T-helper 1 cell treated with Interleukin-12 subunit alpha and Interleukin-12 subunit beta and Interleukin-4 antibody, amounts not matched to agents 30 μg/mL and 1 μg/mL, for 36 hours (primary cell): ENCODE data around the gene LAMTOR3.
A peak's percentile ranks its signal among the peaks of the same experiment; 100 is the strongest.

Experiments
- H3K27ac Mint-ChIP-seq: one replicate; pipeline ENCODE4 v1.8.0; 2021; ENCODE audit warnings: mild to moderate bottlenecking, mixed read lengths
- H3K27me3 Mint-ChIP-seq: one replicate; pipeline ENCODE4 v1.8.0; 2021; ENCODE audit warnings: low read depth, mixed read lengths
- H3K36me3 Mint-ChIP-seq: one replicate; pipeline ENCODE4 v1.8.0; 2021; ENCODE audit warnings: low read depth, mixed read lengths
- H3K4me1 Mint-ChIP-seq: one replicate; pipeline ENCODE4 v1.8.0; 2021; ENCODE audit warnings: low read depth, mixed read lengths
- H3K4me3 Mint-ChIP-seq: one replicate; pipeline ENCODE4 v1.8.0; 2021; ENCODE audit warnings: mild to moderate bottlenecking, moderate library complexity, mixed read lengths
- H3K9me3 Mint-ChIP-seq: one replicate; pipeline ENCODE4 v1.8.0; 2021; ENCODE audit warnings: mixed read lengths

Gene LAMTOR3

DNA sequence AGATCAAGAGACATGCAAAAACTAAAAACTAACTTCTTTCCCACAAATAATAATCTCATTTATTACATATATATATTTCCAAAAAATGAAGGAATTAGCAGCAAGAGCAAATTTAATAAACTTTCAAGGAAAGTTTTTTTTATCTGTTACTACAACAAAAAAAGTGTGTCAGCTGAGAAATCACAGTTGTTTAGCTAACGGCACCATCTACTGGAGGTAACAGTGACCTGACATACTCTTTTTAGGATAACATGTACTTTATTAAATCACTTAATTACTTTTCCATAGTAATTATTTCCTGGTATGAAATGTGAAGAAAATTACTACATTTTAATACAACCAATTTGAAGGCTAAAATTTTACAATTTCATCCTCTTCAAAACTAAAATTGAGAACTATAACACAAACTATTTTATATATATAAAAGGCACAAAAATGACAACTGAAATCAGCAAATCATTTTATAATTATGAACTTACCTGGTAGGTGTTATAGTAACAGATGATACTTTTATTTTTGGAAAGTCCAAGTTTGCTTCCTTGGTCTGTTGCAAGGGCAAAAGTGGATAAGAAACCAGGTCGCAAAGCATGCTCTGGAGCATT is 9.1 kb downstream of the LAMTOR3 start:
- Mint-ChIP-seq H3K4me1 (peaks cover 2% of the 10 kb centered on the region), H3K9me3 (no peaks in the 10 kb centered on the region), H3K27ac (no peak overlapping the region), H3K27me3 (no peaks in the 10 kb centered on the region), H3K4me3 (no peak overlapping the region), H3K36me3 (peaks cover 12% of the 10 kb centered on the region)

- H3K27ac Mint-ChIP-seq, result no peak overlapping the region
- H3K9me3 Mint-ChIP-seq, result no peaks in the 10 kb centered on the region
- peaks cover 1% of the 10 kb centered on the region for H3K4me1 Mint-ChIP-seq
- no peaks in the 10 kb centered on the region for H3K27me3 Mint-ChIP-seq
- H3K4me3 Mint-ChIP-seq, result no peak overlapping the region
- H3K36me3 Mint-ChIP-seq, result peaks cover 24% of the 10 kb centered on the region
Measured at GRCh38 chr4:99879458-99879857, 14.8 kb downstream of the LAMTOR3 start.

GRCh38 chr4:99878604-99879003 is 15.6 kb downstream of the LAMTOR3 start:
- Mint-ChIP-seq H3K4me1 (peaks cover 1% of the 10 kb centered on the region), H3K27ac (no peak overlapping the region), H3K9me3 (no peaks in the 10 kb centered on the region), H3K36me3 (peaks cover 28% of the 10 kb centered on the region), H3K4me3 (no peak overlapping the region), H3K27me3 (no peaks in the 10 kb centered on the region)

GRCh38 chr4:99876946-99877345 is 17.3 kb downstream of the LAMTOR3 start:
- Mint-ChIP-seq H3K36me3 (peaks cover 34% of the 10 kb centered on the region), H3K4me1 (peaks cover 1% of the 10 kb centered on the region), H3K27me3 (no peaks in the 10 kb centered on the region), H3K4me3 (no peak overlapping the region), H3K9me3 (no peaks in the 10 kb centered on the region), H3K27ac (no peak overlapping the region)

- no peaks in the 10 kb centered on the region for H3K9me3 Mint-ChIP-seq
- H3K4me3 Mint-ChIP-seq, result no peak overlapping the region
- peaks cover 3% of the 10 kb centered on the region for H3K4me1 Mint-ChIP-seq
- H3K27me3 Mint-ChIP-seq, result no peaks in the 10 kb centered on the region
- H3K36me3 Mint-ChIP-seq, result peaks cover 34% of the 10 kb centered on the region
- no peak overlapping the region for H3K27ac Mint-ChIP-seq
Measured at GRCh38 chr4:99875071-99875470, 19.2 kb downstream of the LAMTOR3 start.

- H3K4me3 Mint-ChIP-seq, result no peak overlapping the region
- H3K9me3 Mint-ChIP-seq, result no peaks in the 10 kb centered on the region
- no peaks in the 10 kb centered on the region for H3K27me3 Mint-ChIP-seq
- H3K4me1 Mint-ChIP-seq, result peaks cover 5% of the 10 kb centered on the region
- peaks cover 36% of the 10 kb centered on the region for H3K36me3 Mint-ChIP-seq
- no peak overlapping the region for H3K27ac Mint-ChIP-seq
Measured at GRCh38 chr4:99872570-99872969, 21.7 kb downstream of the LAMTOR3 start.

GRCh38 chr4:99868126-99868596 is 26.1 kb downstream of the LAMTOR3 start:
- no peaks in the 10 kb centered on the region for H3K27me3 Mint-ChIP-seq
- peaks cover 43% of the 10 kb centered on the region for H3K36me3 Mint-ChIP-seq
- peaks cover 7% of the 10 kb centered on the region for H3K4me1 Mint-ChIP-seq
- no peak overlapping the region for H3K4me3 Mint-ChIP-seq
- H3K9me3 Mint-ChIP-seq, result no peaks in the 10 kb centered on the region
- H3K27ac Mint-ChIP-seq, result peak overlapping the region; percentile 50

DNA sequence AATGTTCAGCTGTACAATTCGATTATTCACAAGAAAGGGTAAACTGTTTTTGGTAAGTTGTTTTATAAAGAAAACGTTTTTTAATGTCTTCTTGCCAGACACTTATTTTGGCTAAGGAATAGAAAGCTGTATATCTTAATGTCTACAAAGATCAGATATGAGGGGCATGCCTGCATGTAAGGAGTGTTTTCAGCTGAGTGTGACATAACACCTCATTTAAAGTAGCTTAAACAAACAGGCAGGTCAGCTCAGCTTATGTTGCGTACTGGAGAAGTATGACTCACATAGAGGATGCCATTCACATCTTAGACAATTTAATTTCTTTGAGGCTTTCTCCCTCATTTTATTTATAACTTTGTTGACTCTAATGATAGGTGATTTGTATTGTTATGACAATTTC is 30.4 kb downstream of the LAMTOR3 start:
- no peak overlapping the region for H3K27ac Mint-ChIP-seq
- H3K36me3 Mint-ChIP-seq, result peaks cover 44% of the 10 kb centered on the region
- H3K9me3 Mint-ChIP-seq, result no peaks in the 10 kb centered on the region
- no peaks in the 10 kb centered on the region for H3K27me3 Mint-ChIP-seq
- peaks cover 20% of the 10 kb centered on the region for H3K4me1 Mint-ChIP-seq
- H3K4me3 Mint-ChIP-seq, result no peak overlapping the region

DNA sequence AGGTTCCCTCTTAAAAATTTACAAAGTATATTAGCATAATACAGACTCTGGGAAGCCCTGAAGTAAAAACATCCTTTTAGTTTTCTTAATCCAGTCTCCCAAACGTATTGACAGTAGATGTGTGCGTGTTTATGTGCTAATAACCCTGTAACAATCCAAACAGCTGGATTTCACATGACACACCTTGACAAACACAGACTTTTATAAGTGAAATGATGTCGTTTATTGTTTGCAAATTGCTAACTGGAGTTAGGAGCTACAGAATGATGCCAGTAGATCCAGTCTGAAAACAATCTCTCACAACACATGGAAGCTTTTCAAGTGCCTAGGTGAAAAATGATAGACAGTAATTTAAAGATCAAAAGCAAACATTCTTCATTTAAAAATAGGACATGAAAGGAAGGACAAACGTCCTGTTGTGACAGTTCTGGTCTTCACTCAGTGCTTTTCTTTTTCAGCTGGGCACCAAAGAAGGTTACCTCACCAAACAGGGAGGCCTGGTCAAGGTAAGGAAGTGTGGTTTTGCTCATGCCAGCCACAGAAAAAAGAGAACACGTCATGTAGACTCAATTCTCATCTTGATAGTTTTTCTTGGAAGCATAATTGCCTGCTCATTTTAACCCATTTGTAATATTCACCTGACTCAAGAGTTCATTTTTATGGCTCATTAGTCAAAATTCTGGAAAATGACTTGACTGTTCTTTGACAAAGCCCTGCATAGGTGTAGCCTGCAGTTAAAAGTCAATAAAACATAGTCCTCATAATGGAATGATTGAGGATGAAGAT is 32.9 kb downstream of the LAMTOR3 start:
- Mint-ChIP-seq H3K9me3 (no peaks in the 10 kb centered on the region), H3K4me1 (peaks cover 31% of the 10 kb centered on the region), H3K27me3 (no peaks in the 10 kb centered on the region), H3K36me3 (peaks cover 42% of the 10 kb centered on the region), H3K27ac (peak overlapping the region; percentile 68), H3K4me3 (no peak overlapping the region)

DNA sequence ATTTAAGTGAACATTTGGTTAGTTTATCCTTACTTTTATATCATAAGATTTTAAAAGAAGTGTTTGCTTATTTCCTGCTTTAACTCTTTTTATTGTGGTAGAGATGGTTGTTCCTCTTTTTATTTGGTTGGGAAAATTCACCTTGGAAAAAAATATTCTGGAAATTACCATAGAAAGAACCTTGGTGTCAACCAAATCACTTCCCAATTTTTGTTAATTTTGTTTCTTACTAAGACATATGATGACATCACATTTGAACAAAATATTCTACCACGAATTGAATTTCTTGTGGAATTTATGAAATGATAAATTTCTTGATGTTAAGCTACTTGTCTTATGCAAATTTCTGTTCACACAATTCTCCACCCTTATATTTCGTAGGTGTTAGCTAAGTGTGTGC is 33.7 kb downstream of the LAMTOR3 start:
- Mint-ChIP-seq H3K36me3 (peaks cover 39% of the 10 kb centered on the region), H3K27me3 (no peaks in the 10 kb centered on the region)

DNA sequence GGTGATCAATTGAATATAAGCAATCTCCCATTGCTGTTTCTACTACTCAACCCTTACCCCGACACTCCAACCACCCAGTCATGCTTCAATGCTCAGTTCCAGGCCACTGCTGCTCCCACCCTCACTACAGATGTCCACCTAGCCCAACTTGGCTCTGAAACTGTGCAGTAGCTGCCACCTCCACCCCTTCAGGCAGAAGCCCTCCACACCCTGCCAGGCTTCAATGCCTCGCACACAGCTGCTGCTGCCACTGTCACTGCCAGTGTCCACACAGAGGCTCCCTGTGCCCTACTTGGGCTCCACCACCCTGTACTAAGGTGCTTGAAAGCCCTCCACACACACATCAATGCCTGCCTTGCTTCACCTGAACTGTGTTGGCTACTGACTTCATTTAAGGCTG is 34.6 kb downstream of the LAMTOR3 start:
- H3K4me1 Mint-ChIP-seq, result peaks cover 46% of the 10 kb centered on the region
- H3K27ac Mint-ChIP-seq, result peak overlapping the region; percentile 56
- H3K27me3 Mint-ChIP-seq, result no peaks in the 10 kb centered on the region
- H3K9me3 Mint-ChIP-seq, result no peaks in the 10 kb centered on the region
- H3K36me3 Mint-ChIP-seq, result peaks cover 40% of the 10 kb centered on the region
- no peak overlapping the region for H3K4me3 Mint-ChIP-seq

More for the DNA sequence above, 33.7 kb downstream of the LAMTOR3 start:
- no peaks in the 10 kb centered on the region for H3K9me3 Mint-ChIP-seq
- H3K4me1 Mint-ChIP-seq, result peaks cover 37% of the 10 kb centered on the region
- no peak overlapping the region for H3K4me3 Mint-ChIP-seq
- H3K27ac Mint-ChIP-seq, result no peak overlapping the region

- peaks cover 59% of the 10 kb centered on the region for H3K4me1 Mint-ChIP-seq
- H3K36me3 Mint-ChIP-seq, result peaks cover 58% of the 10 kb centered on the region
- no peaks in the 10 kb centered on the region for H3K9me3 Mint-ChIP-seq
- H3K27me3 Mint-ChIP-seq, result no peaks in the 10 kb centered on the region
- H3K4me3 Mint-ChIP-seq, result no peak overlapping the region
- peak overlapping the region; percentile 94 for H3K27ac Mint-ChIP-seq
Measured at GRCh38 chr4:99857307-99857706, 36.9 kb downstream of the LAMTOR3 start.

- Mint-ChIP-seq H3K9me3 (no peaks in the 10 kb centered on the region), H3K4me3 (peak overlapping the region; percentile 65), H3K36me3 (peaks cover 54% of the 10 kb centered on the region), H3K27me3 (no peaks in the 10 kb centered on the region), H3K4me1 (peaks cover 61% of the 10 kb centered on the region), H3K27ac (peak overlapping the region; percentile 94)
Measured at GRCh38 chr4:99856166-99856565, 38.1 kb downstream of the LAMTOR3 start.

DNA sequence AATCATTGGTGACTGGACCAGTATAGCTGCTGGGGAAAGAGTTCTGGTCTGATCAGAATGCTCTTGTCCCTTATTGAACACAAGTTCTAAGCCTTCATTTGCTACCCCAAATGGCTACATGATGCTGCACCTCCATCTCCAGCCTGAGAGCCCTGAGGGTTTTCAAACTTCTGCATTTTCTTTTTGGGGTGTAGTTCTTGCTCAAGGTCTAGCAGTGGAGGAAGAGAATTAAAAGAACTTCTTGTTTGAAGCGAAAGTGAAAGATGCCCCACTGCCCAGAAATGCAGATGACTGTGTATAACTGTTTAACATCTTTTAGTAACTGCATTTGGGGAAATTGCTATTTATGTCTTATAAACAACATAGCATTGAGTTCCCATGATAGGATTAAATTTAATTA is 38.5 kb downstream of the LAMTOR3 start:
- H3K4me1 Mint-ChIP-seq, result peaks cover 64% of the 10 kb centered on the region
- peak overlapping the region; percentile 92 for H3K27ac Mint-ChIP-seq
- peak overlapping the region; percentile 43 for H3K4me3 Mint-ChIP-seq
- no peaks in the 10 kb centered on the region for H3K9me3 Mint-ChIP-seq
- H3K36me3 Mint-ChIP-seq, result peaks cover 56% of the 10 kb centered on the region
- no peaks in the 10 kb centered on the region for H3K27me3 Mint-ChIP-seq

DNA sequence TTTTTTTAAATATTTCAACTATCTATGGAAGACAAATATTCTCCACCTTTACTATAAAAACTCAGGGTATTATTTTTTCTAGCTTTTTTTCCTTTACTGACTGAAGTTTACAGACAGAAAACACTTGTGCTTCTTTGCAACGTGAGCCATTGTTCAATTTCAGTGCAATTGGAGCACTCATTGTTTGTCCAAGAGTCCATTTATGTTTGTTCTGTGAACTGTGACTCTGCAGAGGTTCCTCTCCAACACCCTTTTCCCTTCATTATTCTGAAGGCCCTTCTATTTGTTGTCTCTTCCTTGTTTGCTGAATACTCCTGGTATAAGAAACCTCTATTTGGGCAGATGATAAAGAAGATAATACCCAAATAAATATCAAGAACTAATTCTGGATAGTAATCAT is 40.2 kb downstream of the LAMTOR3 start:
- H3K36me3 Mint-ChIP-seq, result peaks cover 53% of the 10 kb centered on the region
- no peaks in the 10 kb centered on the region for H3K9me3 Mint-ChIP-seq
- H3K27me3 Mint-ChIP-seq, result no peaks in the 10 kb centered on the region
- H3K4me3 Mint-ChIP-seq, result no peak overlapping the region
- no peak overlapping the region for H3K27ac Mint-ChIP-seq
- H3K4me1 Mint-ChIP-seq, result peaks cover 66% of the 10 kb centered on the region
